ENCODE measurements around the gene OR4A5.
"Not testable (repeated sequence)": the region's sequence is repeated elsewhere in the genome, so short reads cannot be mapped to it uniquely, and the experiment has no call there.

Gene OR4A5

DNA sequence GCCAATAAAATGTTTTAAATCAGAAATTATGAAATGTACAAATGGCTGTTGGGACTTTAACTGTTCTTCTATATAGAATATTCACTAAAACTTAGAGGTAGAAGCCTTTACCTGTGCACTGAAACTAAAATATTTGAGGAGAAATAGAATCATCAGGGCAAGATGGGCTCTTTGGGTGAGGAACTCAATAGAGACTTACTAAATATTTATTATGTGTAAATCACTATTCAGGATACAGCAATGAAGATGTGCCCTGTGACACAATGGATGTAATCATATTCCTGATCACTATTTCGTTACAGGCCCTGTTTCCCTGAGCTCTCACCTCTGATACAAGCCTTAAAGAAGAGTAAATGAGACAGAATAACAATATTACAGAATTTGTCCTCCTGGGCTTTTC, at the start of gene OR4A5:
OR4A5 (plus strand) TSS at position 301 of the 400 bp plus-strand sequence; CDS start at position 354, 53 bp downstream.
- not testable (repeated sequence) for FAIRE-seq

DNA sequence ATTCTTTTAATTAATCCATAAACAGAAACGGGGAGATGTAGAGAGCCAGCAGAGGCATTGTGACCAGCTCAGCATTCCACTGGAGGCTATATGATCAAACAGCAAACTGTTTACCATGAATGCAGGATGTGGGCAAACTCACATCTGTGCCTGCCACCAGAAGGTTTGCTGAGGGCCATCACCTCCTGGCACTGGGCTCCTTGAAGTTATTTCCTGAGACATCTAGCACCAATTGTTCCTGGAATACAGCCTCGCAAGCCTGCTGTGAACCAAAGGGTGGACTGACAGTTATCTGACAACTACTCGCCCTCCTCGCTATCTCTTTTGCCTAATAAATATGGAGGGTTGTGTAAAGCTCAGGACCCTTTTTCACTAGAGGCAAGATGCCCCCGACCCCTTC, 13.5 kb downstream of the OR4A5 start:
- not testable (repeated sequence) for FAIRE-seq
